NCI-H146 (cell line): ENCODE measurements around the gene NEK6.

Source experiments
- DNase-seq: peaks from one replicate; lab custom pipeline; 2025; lab: John Stamatoyannopoulos, UW

NEK6 gene

GRCh38 chr9:124321935-124322334, 64.2 kb downstream of the NEK6 start:
- DNase-seq: no peak

DNA sequence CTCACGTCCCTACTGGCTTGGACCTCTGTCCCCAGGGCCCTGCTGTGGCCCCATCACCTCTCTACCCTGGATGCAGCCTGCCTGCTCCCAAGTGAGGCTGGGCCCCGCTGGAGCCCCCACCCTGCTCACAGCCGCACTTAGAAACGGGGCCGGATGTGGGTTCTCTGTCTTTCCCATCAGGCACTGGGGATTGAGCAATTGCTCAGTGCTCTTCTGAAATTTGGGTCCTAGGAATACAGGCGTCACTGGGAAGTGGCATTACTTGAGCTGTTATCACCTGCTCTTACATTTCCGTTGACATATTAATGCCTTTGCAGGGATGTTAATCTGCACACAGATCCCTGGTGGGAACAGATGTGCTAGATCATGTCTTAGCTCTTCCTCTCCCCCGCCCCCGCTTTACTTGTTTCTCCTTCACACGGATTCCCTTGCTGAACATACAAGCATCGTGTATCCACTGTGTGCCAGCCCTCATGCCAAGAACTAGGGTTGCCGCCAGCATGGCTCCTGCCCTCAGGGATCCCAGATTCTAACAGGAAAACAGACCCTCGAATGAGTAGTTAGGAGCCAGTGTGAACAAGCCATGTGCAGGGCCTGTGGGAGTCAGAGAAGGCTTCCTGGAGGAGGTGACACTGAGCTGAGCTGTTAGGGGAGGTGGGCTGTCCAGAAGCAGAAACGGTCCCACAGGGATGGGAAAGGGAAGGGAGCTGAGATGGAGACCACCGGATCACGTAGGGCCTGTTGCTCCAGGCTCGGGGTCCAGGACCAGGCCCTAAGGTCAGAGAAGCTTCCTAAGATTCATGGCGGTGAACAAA, 65.1 kb downstream of the NEK6 start:
- no peak for DNase-seq

- no peak for DNase-seq
These were observed 66.2 kb downstream of the NEK6 start for GRCh38 chr9:124323904-124324303.

GRCh38 chr9:124325816-124326215, 68.1 kb downstream of the NEK6 start:
- DNase-seq: no peak

DNA sequence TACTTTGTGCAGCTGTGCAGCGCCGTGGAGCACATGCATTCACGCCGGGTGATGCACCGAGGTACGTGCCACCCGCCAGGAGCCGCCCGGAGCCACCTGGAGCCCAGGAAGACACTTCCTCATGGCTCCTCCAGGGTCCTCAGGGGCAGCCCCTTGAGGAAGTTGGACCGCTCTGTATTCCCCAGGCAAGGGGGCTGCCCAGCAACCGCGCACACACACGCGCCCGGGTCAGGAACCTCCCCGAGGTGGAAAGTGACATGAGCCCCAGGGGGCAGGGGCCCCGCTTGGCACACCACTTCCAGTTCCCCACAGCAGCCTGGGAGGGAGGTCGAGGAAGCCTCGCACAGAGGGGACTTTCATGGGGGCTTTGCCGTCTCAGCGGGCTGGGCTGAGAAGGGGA, 68.6 kb downstream of the NEK6 start:
- DNase-seq: no peak

- no peak for DNase-seq
These were observed 69.7 kb downstream of the NEK6 start for GRCh38 chr9:124327491-124327890.

- DNase-seq: no peak
These were observed 70.5 kb downstream of the NEK6 start for GRCh38 chr9:124328285-124328684.

DNA sequence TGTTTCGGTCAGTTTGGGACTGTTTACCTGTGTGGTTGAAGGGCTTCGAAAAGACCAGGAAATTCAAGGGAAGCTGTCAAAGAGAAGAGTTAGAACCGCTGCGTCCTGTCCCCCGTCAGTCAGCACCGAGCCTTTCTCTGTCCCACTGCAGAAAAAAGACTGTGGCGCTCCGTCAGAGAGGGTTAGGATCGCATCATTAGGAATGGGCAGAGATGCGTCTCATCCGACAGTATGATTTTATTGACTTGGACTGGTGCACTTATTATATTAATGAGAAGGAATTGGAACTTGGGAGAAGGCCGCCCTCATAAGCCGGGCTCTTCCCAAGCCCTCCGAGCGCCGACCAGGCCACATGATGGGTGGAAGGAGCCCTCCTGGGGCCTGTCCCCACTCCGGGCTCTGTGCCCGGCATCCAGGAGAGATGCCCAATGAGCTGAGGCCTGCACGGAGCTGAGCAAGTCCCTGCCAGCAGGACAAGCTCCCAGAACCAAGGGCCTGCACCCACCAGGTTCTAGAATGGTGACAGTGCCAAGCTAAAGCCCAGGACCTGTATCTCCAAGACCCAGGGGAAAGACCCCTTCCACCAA, 71.5 kb downstream of the NEK6 start:
- DNase-seq: no peak

- DNase-seq: no peak
These were observed 72.4 kb downstream of the NEK6 start for GRCh38 chr9:124330011-124330697.

- no peak for DNase-seq
These were observed 73.8 kb downstream of the NEK6 start for GRCh38 chr9:124331580-124331979.

- no peak for DNase-seq
These were observed 74.8 kb downstream of the NEK6 start for GRCh38 chr9:124332361-124333202.

- DNase-seq: no peak
These were observed 75.4 kb downstream of the NEK6 start for GRCh38 chr9:124333203-124333579.

DNA sequence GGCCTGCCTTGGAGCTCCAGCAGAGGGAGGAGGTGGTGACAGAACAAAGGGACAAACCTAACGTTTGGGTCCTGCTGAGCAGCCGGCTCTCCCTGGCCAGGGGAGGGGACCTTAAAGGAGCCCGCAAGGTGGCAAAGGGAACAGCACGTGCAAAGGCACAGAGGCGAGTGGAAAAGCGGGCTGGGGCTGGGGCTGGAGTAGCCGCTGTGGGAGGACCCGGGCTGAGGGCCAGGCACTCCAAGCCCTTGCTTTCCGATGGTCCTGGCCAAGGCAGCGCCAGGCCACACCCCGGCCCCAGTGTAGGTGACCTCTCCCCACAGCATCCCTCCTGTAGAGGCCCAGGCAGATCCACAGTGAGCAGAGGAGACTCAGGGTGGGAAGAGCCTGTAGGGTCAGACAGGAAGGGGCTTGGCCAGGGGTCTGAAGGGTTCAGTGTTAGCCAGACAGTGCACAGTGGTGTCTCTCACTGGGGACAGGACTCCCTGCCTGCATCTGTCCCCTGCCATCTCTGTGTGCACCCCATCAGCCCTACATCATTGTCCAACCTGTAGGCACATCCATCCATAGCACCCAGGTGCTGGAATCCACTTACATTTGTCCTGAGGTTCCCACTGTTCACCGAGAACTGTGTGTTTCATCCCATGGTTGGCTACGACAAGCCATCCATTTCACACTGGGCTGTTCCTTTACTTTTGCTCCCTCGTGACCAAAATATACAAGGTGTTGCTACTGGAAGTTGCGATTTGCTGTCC, 77.0 kb downstream of the NEK6 start:
- DNase-seq: no peak

GRCh38 chr9:124335320-124335707, 77.6 kb downstream of the NEK6 start:
- DNase-seq: no peak

DNA sequence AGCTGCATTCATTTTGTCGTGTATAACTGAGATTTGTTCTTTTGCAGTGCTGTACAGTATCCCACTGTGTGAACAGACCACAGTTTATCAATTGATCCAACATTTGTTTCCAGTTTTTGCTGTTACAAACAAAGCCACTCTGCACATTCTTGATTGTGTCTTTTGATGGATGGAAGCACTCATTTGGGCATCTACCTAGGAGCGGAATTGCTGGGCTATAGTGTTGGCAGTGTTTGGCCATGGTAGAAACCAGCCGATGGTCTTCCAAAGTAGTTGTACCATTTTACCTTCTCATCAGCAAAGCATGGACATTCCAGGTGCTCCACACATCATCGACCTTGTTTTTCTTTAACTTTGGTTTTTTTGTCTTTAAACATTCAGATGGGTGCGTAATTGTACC, 79.8 kb downstream of the NEK6 start:
- DNase-seq: no peak

- no peak for DNase-seq
These were observed 81.9 kb downstream of the NEK6 start for GRCh38 chr9:124339603-124340146.

GRCh38 chr9:124340219-124341069, 82.7 kb downstream of the NEK6 start:
- no peak for DNase-seq

DNA sequence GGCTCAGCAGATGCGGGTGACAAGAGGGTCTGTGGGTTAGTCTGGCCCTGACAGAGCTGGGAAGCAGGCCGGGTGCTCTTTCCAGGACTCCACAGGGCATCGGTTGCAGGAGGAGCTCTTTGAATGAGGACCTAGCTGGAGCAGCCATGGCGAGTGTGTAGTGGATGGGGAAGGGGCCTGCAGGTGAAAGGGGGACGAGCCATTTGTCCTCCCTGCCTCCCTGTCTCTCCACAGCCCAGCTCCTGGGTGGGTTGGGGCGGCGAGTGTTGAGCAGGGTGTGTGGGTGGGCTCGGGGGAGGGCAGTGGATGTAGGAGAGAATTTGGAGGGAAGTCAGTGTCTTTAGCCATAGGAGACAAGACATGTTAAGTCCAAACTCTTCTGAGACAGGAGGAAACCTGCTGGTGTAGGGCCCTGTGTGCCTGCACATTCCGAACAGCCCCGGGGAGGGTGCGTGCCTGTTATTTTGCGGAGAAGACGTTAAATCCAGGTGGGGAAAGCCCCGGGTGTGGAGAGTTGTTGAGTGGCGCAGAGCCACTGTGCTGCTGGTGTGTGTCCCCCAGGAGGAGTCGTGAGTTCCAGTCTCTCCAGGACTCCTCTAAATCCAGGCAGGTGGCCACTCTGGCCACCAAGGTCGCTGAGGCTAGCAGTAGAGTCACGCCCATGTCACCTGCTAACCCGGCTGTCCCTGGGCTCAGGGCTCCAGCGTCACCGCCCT, 83.9 kb downstream of the NEK6 start:
- no peak for DNase-seq

DNA sequence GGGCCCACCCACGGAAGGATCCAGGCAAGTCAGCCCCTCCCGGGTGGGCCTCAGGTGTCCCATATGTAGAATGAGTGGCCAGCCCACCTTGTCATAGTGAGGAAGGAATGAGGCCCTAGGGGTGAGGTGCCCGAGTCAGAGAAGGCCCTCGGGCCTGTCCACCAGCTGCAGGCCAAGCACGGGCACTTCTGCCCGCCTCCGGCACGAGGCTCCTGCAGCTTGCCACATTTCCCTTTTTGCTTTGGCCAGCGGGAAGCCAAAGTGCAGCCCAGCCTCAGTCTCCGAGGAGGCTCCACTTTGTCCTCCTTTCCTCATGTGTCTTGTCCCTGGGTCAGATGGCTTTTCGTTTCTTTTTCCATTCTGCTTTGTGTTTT, 84.6 kb downstream of the NEK6 start:
- DNase-seq: no peak
